Breast epithelium (tissue), 4 donors: Measurements from ENCODE around the gene PIK3IP1. TPM values are rescaled to one million over a fixed set of nuclear protein-coding genes. Genes with fewer than 3 reads are reported as not detected.
"Not testable (repeated sequence)": the region's sequence is repeated elsewhere in the genome, so short reads cannot be mapped to it uniquely, and the experiment has no call there.

Source experiments
- DNase-seq, 2 donors: peaks; one replicate each; pipeline ENCODE4 v3.0.0-alpha.2; 2019; ENCODE audit warnings: low spot score in 2 of 2
- H3K27ac ChIP-seq, 2 donors: fragments of 200-600 bp; sonication (generic) in 1 of 2; one replicate each; pipeline ENCODE4 v1.5.1; 2016 to 2019; ENCODE audit warnings: mild to moderate bottlenecking in 1 of 2
- H3K27me3 ChIP-seq, 2 donors: fragments of 200-600 bp; sonication (generic) in 1 of 2; one replicate each; pipeline versions ENCODE4 v1.5.1 to v1.6.0; 2017 to 2019; ENCODE audit warnings: control low read depth in 1 of 2, mild to moderate bottlenecking in 1 of 2
- H3K36me3 ChIP-seq: fragments of 200-600 bp; one replicate; pipeline ENCODE4 v1.5.1; 2019
- H3K4me1 ChIP-seq, 2 donors: fragments of 200-600 bp; sonication (generic); one replicate each; pipeline ENCODE4 v1.5.1; 2016 to 2019; ENCODE audit warnings: control low read depth in 1 of 2
- H3K4me3 ChIP-seq, 3 donors: fragments of 200-600 bp; sonication (generic); 1 replicate in 2 of 3; 2 replicates in 1 of 3; pipeline ENCODE4 v1.5.1; 2016 to 2019; ENCODE audit warnings: mild to moderate bottlenecking in 3 of 3, moderate library complexity in 2 of 3
- H3K9me3 ChIP-seq, 2 donors: fragments of 200-600 bp; sonication (generic) in 1 of 2; one replicate each; pipeline ENCODE4 v1.5.1; 2016 to 2019; ENCODE audit warnings: control low read depth in 1 of 2
- CTCF ChIP-seq, 3 donors: fragments of 450-650 bp; IDR thresholded peaks; one replicate each; pipeline ENCODE4 v1.5.1; 2016 to 2017; ENCODE audit warnings: antibody characterized with exemption in 3 of 3, mild to moderate bottlenecking in 3 of 3, moderate library complexity in 3 of 3
- POLR2A ChIP-seq: fragments of 450-650 bp; IDR thresholded peaks from one replicate; pipeline ENCODE4 v1.6.1; 2016; ENCODE audit warnings: antibody characterized with exemption, mild to moderate bottlenecking, moderate library complexity
- POLR2AphosphoS5 ChIP-seq, 3 donors: sonication (generic); formaldehyde crosslinking; IDR thresholded peaks; one replicate each; pipeline ENCODE4 v1.6.1; 2017; ENCODE audit warnings: antibody characterized with exemption in 3 of 3
- intact Hi-C: fragments of 100-400 bp; cut with DNase I; formaldehyde crosslinking; loops from one replicate; pipeline ENCODE4 v1.15.1; 2023; ENCODE audit warnings: low total_unique reads
- total RNA-seq, 3 donors: library from RNA; depleted of rRNA; stranded (reverse); fragments of >200 nt; gene quantifications; one replicate each; pipeline ENCODE4 v1.1.0, GENCODE V29; 2016

PIK3IP1 gene
- total RNA-seq, 3 donors from 2014 or later: 43.3 to 109 (median 72.5) TPM

GRCh38 chr22:31326877-31327276, 34.6 kb upstream of the PIK3IP1 start:
- no peak overlapping the region for H3K4me3 ChIP-seq
- no peaks in the 10 kb centered on the region for H3K4me1 ChIP-seq
- no peak overlapping the region for H3K27ac ChIP-seq
- no peak for DNase-seq
- H3K36me3 ChIP-seq: no peaks in the 10 kb centered on the region
- no peak for TF ChIP-seq CTCF (IDR thresholded peaks at IDR 0.05)
- TF ChIP-seq POLR2A: no peak
- no peak for TF ChIP-seq POLR2AphosphoS5 (IDR thresholded peaks at IDR 0.05)
- intact Hi-C loops: no loop called here
- no peaks in the 10 kb centered on the region for H3K9me3 ChIP-seq
- no peaks in the 10 kb centered on the region for H3K27me3 ChIP-seq

- Histone ChIP-seq H3K27ac (peak overlapping the region in 1 of 2 donors; percentile 8), H3K9me3 (no peaks in the 10 kb centered on the region)
Measured at GRCh38 chr22:31323578-31324550, 31.6 kb upstream of the PIK3IP1 start.

GRCh38 chr22:31321421-31321820, 29.1 kb upstream of the PIK3IP1 start:
- DNase-seq: peak in 1 of 2 donors; percentile 32
- no peaks in the 10 kb centered on the region for H3K27me3 ChIP-seq
- TF ChIP-seq POLR2A: no peak
- TF ChIP-seq CTCF (IDR thresholded peaks at IDR 0.05): no peak
- TF ChIP-seq POLR2AphosphoS5 (IDR thresholded peaks at IDR 0.05): no peak
- H3K27ac ChIP-seq: peak overlapping the region; percentile 50 to 78
- H3K9me3 ChIP-seq: no peaks in the 10 kb centered on the region
- no peaks in the 10 kb centered on the region for H3K36me3 ChIP-seq
- H3K4me1 ChIP-seq: no peaks in the 10 kb centered on the region
- no peak overlapping the region for H3K4me3 ChIP-seq
- intact Hi-C loops: no loop called here

More at GRCh38 chr22:31323578-31324550, 31.6 kb upstream of the PIK3IP1 start:
- no peak for DNase-seq
- Histone ChIP-seq H3K36me3 (no peaks in the 10 kb centered on the region), H3K27me3 (no peaks in the 10 kb centered on the region), H3K4me3 (no peak overlapping the region), H3K4me1 (no peaks in the 10 kb centered on the region)
- TF ChIP-seq POLR2AphosphoS5 (IDR thresholded peaks at IDR 0.05) (no peak), POLR2A (no peak), CTCF (IDR thresholded peaks at IDR 0.05) (no peak)
- intact Hi-C loops: no loop called here

- intact Hi-C loops, H3K4me3 ChIP-seq, H3K27me3 ChIP-seq, H3K9me3 ChIP-seq, H3K4me1 ChIP-seq, H3K36me3 ChIP-seq, DNase-seq: not testable (repeated sequence)
- peak overlapping the region; percentile 92 to 94 for H3K27ac ChIP-seq
Measured at GRCh38 chr22:31314220-31314619, 21.9 kb upstream of the PIK3IP1 start.

GRCh38 chr22:31313366-31314147, 21.3 kb upstream of the PIK3IP1 start:
- peak; percentile 89 to 94 for DNase-seq
- no peaks in the 10 kb centered on the region for H3K9me3 ChIP-seq
- no peaks in the 10 kb centered on the region for H3K36me3 ChIP-seq
- H3K4me1 ChIP-seq: peaks cover 0 to 3% of the 10 kb centered on the region in 2 donors
- H3K27me3 ChIP-seq: no peaks in the 10 kb centered on the region
- TF ChIP-seq CTCF (IDR thresholded peaks at IDR 0.05): peak; percentile 92 to 96 (median 94)
- peak; percentile 10 for TF ChIP-seq POLR2A
- TF ChIP-seq POLR2AphosphoS5 (IDR thresholded peaks at IDR 0.05): peak; percentile 78 to 88 (median 80)
- intact Hi-C loops: no loop called here
- peak overlapping the region; percentile 92 to 94 for H3K27ac ChIP-seq
- peak overlapping the region in 1 of 3 donors; percentile 26 for H3K4me3 ChIP-seq
